ENCODE results near the gene MUC4.
"Not testable (repeated sequence)": the region's sequence is repeated elsewhere in the genome, so short reads cannot be mapped to it uniquely, and the experiment has no call there.

MUC4 gene

DNA sequence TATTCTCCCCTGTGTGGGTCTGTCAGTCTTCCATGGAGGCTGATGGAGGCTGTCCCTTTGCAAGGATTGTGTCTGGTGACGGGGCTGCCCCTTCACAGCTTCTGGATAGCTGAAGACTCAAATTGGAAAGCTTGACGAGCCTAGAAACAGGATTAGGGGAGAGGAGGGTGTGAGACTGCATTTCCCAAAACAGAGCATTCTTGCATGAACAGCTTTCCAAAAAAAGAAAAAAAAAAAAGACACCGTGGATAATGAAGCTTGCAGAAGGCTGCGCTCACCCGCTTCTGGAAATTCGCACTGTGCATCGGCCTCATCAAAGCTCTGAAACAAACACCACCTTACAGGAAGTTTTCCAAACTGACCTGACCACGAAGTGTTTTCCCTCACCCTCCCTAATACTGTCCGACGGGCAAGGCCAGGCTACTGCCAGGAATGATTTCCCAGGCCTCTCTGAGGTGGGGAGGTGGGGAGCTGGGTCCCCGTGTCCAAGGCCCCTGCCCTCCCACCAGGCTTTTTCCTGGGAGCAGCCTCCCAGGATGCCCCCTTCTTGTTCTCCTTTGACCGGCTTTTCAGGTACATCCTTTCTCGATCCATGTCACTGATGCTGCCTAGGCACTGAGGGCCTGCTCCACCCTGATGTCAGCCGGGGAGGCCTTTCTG, 24.9 kb upstream of the MUC4 start:
- no peak for DNase-seq

GRCh38 chr3:195835791-195836190, 24.1 kb upstream of the MUC4 start:
- DNase-seq = no peak

GRCh38 chr3:195834675-195835583, 23.2 kb upstream of the MUC4 start:
- DNase-seq = no peak

DNA sequence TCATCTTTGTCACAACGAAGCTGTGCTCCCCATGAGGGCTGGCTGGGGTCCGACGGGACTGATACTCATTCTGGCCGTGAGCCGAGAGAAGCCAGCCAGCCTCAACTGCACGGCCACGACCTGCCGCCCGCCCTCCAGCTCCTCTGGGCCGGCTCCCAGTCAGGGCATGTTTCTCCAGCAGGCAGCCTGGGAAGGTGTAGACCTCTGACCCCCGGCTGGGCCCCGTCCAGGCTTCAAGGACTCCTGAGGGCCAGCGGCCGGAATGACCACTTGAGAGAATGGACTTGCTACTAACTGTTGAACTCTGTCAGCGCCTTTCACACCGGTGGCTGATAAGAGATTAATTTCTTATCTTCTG, 18.1 kb upstream of the MUC4 start:
- no peak for DNase-seq

GRCh38 chr3:195828762-195829161, 17.0 kb upstream of the MUC4 start:
- no peak for DNase-seq

DNA sequence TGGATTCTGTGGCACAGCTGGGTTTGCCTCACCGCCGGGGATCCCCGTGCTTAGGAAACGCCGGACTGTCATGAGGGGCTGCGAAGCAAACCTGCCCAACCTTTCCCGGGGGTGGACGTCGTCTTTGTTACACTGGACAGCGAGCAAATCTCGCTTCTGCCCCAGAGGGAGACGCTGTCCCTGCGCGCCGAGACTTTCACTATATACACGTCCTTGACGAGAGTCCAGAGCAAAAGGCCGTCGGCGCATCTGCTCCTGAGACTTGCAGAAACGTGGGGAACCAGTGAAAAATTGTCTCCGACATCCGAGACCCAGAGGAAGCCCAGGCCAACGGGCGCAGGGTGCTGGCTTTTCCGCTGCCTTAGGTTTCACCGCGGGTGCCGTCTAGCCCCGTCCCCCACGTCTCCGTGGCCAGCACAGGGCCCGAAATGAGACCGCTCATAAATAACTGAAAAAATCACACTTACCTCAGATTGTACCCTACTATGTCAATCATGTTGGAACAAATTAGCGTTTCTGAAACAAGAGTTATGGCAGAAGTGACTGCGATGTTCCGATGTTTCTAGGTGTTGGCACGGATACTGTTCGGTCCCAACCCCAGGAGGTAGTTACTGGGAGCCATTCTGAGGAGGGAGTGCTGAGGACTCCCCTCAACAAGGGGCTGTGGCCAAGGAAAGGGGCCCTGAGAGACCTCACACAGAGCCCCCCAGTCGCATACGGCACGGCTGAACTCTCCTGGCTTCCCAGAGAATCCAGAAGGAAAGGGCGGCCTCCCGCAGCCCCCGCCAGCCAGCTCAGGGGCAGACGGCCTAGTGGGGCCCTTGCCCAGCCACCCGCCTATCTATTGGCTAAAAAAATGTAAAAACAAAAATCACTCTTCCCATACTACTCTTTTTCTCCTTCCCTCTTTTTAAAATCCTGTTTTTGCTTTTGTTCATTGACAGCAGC, 14.4 kb upstream of the MUC4 start:
- DNase-seq = no peak

GRCh38 chr3:195825191-195825588, 13.5 kb upstream of the MUC4 start:
- DNase-seq = no peak

- DNase-seq = not testable (repeated sequence)
Measured at GRCh38 chr3:195824425-195825190, 12.9 kb upstream of the MUC4 start.

DNA sequence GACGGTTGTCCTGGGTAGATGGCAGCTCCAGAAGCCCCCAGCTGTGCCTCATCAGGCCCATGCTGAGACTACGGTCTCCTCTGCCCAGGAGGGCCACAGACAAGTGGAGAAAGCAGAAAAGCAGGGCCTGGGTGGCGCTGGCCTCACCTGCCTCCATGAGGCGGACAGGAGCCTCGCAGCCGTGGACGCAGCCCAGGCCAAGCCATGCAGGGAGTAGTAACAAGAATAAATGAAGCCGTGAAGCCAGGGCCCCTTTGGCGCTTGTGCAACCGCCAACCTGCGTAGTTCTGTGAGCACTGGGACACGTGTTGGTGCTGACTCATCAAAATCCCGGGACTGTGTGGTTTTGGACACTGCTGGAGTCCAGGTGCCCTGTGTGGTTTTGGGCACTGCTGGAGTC, 12.3 kb upstream of the MUC4 start:
- DNase-seq = no peak

DNA sequence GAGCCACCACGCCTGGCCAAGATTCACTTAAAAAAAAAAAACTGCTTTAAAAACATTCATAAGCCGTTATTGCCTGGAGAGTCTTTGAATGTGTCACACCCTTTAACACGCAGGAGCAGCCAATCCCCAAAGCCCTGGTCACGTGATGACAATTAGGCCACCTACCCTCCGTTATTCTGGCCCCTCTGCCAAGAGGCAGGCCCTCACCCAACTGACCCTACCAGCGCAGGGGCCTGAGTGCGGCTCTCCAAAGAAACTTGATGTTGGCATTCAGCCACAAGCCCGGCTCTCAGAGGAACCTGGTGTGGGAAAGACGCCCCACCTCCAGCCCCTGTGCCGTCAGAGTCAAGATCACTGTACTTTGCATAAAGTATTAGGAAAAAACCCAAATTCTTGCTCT, 11.6 kb upstream of the MUC4 start:
- DNase-seq = no peak

DNA sequence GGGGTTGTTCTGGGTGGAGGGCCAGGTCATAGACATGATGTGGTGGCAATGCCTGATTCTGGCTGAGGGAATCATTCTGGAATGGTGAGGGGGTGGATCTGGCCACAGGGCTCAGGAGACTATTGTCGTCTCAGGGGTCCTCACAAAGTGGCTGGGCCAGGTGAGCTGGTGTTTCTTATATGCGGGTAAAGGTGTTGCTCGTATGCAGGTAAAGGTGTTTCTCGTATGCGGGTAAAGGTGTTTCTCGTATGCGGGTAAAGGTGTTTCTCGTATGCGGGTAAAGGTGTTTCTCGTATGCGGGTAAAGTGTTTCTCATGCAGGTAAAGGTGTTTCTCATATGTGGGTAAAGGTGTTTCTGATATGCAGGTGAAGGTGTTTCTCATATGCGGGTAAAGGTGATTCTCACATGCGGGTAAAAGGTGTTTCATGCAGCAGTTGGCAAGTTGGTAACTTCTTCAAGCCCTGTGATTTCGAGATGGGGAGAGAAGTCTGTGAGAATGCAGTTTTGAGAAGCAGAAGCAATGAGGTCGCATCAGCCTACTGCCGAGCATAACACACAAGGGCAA, 10.5 kb upstream of the MUC4 start:
- DNase-seq = no peak

DNA sequence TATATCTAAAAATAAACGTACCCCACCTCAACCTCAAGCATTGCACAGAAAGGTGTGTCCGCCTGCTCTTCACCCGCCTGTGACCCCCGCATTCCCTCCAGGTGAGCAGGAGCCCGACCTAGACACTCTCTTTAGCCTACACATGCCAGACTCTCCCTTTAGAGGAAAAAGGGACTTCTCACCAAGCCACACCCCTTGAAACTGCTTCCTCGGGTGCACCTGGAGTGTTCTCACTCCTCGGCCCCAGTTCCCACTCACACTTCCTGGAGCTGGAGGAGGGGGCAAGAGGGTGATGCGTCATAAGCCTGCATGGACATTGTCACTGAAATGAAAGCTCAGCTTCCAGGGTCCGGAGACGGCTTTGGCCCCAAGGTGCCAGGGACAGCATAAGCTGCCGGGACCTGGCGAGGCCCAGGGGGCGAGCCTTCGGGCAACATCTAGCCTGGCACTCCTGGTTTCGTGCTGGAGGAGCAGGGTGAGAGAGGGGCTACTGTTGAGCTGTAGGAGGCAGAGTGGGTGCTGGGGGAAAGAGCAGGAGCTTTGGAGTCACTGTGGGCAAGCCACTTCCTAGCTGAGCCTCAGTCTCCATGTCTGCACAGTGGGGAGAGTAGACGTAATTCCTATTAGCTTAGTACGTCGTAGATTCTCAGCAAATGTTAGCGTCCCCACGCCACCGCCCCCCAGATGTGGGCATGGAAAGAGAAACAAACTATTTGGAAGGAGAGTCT, 9.8 kb upstream of the MUC4 start:
- DNase-seq = no peak

DNA sequence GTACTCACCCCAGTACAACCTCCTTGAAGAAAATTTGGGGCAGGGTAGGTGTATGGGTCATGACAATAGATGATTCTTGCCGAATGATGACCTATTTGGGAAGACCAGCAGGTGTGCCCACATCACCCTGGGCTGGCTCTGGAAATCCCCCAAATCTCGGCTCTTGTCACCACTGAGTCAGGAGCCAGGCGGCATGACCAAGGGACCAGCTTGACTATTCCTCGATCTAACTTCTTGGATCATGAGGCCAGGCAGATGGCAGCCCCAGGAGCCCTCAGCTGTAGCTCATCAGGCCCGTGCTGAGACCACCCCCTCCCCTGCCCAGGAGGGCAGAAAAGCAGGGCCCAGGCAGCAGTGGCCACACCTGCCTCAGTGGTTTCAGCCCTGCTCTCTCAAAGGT, 9.2 kb upstream of the MUC4 start:
- DNase-seq = no peak

DNA sequence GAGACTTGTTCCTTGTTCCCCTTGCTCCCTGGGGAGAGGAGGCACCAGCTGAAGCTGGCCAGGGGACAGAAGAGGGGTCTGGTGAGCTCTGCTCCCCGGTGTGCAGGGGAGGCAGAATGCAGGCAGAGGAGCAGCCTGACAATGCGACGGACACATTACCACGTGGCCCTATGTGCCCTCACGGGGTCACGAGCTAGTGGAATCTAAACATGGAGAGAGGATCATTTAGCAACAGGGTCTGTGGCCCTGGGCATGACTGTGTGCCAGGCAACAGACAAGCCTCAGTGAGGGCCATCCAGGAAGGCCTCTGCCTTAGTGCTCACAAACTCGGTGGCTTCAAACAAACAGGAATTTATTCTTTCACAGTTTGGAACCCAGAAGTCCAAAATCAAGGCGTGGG, 8.5 kb upstream of the MUC4 start:
- DNase-seq = no peak

DNA sequence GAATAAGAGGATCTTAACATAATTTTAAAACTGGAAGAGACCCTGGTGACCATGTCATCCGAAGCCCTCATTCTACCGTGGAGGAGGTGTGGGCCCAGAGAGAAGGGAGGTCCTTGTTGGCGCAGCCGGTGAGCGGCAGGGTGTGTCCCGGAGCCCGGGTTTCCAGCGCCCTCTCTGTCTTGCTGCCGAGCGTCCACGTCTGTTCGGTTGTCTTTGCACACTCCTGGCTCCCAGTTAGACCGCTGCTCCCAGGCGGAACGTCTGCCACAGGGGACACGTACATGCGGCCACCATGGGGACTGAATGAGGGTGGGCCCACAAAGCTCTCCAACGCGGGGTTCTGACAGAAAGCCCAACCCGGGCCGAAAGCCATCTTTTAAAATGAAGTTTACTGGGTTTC, 6.6 kb upstream of the MUC4 start:
- DNase-seq = no peak

GRCh38 chr3:195817578-195818135, 5.9 kb upstream of the MUC4 start:
- no peak for DNase-seq

DNA sequence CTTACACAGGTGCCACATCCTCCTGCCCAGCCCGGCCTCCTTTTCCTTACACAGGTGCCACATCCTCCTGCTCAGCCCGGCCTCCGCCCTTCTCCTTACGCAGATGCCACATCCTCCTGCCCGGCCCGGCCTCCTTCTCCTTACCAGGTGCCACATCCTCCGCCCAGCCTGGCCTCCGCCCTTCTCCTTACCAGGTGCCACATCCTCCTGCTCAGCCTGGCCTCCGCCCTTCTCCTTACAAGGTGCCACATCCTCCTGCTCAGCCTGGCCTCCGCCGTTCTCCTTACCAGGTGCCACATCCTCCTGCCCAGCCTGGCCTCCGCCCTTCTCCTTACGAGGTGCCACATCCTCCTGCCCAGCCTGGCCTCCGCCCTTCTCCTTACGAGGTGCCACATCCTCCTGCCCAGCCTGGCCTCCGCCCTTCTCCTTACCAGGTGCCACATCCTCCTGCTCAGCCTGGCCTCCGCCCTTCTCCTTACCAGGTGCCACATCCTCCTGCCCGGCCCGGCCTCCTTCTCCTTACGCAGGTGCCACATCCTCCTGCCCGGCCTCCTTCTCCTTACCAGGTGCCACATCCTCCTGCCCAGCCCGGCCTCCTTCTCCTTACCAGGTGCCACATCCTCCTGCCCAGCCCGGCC, 4.7 kb upstream of the MUC4 start:
- DNase-seq = not testable (repeated sequence)

DNA sequence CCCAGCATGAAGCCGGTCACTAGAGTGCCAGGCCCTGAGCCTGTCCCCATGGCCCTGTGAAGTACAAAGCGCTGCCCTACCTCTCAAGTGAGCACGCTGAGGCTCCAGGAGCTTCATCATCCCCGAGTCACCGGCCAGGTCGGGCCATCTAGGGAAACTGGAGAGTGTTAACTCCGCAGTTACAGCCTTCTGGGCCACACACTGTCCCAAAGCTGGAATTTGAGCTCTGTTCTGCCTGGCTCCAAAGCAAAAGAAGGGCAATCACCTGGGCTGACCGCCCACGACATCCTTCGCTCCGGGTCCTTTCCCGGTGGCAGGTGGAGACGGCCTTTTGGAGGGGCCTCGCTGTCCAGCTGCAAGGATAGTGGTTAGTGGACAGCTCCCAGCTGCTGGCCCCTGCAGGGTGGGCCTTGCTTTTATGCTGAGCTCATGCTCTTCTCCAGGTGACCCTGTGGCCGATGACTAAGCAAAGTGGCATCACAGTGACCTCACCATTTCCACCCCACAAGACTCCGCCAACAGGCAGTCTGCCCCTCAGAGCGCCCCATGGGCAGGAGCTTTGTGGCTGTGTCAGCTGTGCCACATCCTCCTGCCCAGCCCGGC, 3.5 kb upstream of the MUC4 start:
- DNase-seq = no peak

DNA sequence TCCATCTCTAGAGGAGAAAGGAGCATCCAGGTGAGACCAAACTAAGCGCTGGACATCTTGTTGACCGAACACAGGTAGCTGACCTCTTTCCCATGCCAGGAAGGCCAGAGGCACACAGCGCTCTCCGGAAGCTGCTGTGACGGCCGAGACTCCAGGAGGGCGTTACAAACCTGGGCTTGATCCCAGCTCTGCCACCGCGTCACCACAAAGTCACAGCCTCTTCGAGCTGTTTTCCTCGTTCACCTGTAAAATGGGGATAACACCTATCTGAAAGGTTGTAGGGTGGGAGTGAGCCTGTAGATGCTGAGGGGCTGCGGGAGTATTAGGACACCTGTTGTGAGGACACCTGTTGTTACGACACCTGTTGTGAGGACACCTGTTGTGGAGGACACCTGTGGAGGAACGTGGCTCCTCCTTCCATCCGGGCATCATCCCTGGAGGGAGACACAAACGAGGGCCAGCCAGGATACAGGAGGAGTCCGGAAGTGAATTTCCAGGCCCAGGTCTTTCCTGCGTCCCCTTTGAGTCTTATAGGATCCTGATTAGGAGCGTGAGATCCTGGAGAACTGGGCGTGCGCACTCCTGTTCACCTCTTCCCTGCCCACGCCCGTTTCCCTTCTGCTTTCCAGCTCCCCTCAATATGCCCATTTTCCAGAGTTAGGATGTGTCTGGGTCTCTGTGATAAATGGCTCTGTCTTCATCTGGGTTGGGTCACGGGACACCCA, 2.3 kb upstream of the MUC4 start:
- no peak for DNase-seq
